ELF-1 (cell line): ENCODE results near the gene SST.
A peak's percentile ranks its signal among the peaks of the same experiment; 100 is the strongest.

ENCODE experiments used
- DNase-seq: peaks from one replicate; pipeline ENCODE4 v3.0.0-alpha.2; 2016; ENCODE audit warnings: low read depth, low spot score

The SST gene

DNA sequence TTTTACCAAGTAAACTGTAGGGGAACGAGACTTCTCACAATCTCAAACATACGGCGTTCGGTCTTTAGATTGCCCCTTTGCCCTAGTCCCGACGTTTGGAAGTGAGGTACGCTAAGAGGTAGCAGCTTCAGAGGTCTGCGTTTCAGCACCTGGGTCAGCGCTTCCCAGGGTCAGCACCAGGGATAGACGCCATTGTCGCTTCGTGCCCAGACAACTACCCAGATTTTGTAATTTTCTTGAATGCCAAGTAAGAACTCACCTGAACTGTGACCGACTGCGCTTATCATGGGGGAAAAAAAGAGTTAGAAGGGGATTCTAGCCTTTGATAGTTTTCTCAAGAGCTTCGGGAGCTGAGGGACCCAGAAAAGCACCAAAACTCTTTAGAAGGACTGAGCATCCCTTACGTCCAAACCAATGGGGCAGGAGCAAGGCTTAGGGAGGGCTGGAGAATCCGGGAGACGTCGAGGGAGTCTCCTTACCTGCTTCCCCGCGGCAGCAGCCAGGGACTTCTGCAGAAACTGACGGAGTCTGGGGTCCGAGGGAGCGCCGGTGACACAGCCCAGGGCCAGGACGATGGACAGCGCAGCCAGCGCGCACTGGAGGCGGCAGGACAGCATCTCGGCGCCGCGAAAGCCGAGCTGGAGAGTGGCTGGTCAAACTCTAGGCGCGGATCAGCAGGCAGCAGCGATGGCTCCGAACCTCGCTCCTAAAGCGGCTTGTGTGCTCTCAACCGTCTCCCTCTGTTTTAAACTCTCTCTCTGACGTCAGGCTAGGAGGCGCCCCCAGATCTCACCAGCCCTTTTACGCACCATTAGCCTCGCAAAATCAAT is at the start of gene SST:
Gene SST (minus strand): TSS at position 720 of the 830 bp plus-strand sequence. CDS start 103 bp downstream, at position 617.
- DNase-seq = peak; percentile 79

DNA sequence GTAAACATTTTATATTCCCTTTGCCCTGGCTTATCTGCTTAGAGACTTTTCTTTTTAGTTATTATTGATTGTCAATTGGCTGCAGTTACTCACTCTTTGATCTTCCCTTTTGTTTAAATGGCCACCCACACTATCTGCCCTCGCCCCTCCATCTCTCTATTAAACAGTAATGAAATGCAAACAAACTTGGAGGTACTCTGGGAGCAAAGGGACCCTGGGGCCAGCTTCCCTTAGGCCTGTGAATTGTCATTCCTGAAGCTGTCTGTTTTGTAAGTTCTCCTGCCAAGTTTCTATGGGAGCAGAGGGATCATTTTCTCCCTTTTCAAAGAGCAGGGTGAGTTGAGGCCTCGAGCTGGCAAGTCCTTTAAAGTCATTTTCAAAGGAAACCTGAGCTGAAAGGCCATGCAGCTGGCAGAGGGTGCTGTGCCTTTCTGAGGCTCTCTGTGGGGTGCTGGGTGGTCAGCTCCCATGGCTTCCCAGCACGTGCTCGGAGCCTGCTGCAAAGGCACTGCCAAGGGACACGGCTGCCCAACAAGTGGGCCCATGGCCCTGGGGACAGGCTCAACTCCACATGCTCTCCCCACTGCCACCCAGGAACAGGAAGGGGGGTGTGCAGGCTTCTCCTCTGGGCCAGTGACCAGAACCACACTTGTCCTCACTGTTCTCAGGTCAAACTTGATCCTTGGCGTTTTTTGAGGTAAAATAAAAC is 49.6 kb upstream of the SST start:
- peak; percentile 36 for DNase-seq

DNA sequence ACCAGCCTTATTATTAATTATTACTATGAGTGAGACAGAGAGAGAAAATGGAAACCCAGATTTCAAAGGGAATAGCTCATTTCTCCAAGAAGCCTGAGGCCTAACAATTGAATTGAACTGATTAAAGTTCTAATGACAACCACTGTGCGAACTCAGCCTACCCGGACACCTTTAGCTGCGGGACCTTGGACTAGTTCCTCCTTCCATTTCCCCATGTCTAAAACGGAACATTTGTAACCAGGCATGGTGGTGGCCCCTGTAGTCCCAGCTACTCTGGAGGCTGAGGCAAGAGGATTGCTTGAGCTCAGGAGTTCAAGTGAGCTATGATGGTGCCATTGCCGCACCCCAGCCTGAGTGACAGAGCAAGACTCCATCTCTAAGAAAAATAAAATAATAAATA is 48.6 kb upstream of the SST start:
- no peak for DNase-seq

DNA sequence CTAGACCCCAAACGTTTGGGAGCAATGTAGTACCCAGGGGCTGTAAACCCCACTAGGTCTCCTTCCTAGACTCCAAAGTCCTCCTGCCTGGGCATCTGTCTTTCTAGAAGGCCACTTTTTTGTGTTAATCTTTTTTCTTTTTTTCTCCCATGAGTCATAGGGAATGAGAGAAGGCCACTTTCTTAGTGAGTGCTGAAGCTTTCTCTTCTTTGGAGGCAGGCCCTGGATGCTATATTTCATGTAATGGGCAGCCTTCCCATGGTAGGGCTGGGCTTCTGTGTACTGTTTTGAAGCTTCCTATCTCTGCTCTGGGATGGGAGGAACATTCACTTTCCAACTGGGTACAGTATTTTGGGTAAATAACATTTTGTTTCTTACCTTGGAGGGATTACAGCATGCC is 47.4 kb upstream of the SST start:
- no peak for DNase-seq

DNA sequence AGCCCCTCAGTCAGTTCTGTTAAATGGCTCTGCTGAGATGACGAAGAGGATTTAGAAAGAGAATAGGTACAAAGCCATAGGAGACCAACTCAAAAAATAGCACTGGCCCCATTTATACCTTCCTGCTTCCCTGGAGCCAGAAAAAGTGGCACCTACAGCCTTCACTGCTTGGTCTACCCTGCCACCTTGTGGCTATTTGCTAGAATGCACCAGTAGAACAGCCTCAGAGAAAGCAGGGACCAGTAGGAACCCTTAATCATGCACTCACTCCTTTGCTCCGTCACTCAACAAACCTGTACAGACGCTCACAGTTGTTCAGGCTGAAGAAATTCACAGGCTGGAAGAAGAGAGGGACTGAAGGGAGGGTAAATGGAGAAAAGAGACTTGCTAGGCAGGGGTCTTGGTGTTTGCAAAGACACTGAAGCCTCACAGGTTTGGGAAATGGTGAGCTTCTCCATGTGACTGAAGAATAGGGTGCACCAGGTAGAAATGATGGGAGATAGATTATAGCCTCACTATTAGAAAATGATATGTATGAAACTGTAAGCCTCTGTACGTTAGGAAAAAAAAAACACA is 44.3 kb upstream of the SST start:
- DNase-seq = peak; percentile 82

DNA sequence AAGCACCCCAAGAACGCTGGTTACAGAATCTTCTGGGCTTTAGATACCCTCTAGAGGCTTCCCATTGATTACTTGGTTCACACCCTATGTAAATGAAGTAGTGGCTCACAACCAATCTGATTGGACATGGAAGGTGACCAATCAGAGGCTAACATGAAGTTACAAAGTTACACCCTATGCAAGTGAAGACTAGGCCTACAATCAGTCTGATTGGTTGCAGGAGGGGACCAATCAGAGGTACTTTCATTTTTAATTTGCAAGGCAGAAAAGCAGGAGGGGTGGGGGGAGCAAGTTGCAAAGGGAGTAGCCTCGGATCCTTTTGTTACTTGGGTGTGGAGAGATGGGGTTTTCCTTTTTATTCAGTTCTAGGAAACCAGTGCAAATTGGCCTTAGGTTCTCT is 43.3 kb upstream of the SST start:
- no peak for DNase-seq

DNA sequence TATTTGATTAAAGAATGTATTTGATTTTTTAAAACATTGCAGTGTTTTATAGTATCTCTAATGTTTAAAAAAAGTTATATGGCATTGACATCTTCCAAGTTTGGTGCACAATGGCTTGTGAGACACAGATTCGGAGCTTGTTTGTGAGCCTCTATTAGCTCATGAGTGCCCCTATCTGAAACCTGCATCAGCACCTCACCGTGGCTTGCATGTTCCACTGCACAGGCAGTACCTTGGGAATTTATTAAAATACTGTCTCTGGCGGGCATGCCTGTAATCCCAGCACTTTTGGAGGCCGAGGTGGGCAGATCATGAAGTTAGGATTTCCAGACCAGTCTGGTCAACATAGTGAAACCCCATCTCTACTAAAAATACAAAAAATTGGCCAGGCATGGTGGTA is 39.0 kb upstream of the SST start:
- peak; percentile 5 for DNase-seq

DNA sequence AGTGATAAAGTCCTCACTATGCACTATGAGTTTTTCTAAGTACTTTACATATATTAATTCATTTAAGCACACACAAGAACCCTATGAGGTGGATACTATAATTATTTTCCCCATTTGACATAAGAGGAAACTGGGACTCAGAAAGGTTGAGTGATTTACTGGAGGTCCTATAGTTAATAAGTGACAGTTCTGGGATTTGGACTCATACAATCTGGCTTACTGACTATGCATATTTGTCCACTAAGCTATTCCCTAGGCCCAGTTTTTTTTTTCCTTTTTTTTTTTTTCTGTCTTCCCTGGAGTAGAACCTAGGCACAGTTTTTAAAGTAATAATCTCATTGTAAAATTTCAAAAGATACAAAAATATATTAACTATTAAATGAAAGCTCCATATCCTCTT is 38.5 kb upstream of the SST start:
- no peak for DNase-seq

DNA sequence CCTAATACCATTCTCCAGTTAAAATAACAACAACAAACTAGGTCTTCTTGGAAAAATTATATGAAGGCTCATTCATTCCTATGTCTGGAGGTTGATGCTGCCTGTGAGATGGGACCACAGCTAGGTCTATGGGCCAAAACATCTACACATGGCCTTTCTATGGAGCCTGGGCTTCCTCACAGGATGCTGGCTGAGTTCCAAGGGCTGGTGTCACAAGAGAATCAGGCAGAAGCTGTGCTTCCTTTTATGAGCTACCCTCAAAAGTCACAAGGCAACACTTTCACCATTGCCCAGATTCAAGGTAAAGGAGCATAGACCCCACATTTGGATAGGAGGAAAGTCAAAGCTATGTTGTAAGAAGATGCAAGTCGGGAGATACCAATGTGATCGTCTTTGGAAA is 36.8 kb upstream of the SST start:
- no peak for DNase-seq

DNA sequence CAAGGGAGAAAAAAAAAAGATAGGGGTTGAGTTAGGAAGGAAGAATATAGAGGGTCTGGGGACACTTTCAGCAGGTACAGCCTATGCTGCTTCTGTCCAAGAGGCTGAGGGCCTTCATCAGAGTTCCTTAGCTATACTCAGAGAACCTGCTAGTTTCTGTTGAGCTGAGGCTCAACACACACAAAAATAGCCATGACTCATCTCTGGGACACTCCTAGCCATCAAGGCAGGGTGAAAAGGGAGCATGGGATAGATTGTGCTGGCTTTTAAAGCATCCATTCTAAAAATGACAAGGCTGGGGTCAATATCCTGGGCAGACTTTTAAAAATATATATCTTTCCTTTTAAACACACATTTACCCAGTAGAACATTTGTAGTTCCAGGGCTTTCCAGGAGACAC is 35.0 kb upstream of the SST start:
- no peak for DNase-seq

DNA sequence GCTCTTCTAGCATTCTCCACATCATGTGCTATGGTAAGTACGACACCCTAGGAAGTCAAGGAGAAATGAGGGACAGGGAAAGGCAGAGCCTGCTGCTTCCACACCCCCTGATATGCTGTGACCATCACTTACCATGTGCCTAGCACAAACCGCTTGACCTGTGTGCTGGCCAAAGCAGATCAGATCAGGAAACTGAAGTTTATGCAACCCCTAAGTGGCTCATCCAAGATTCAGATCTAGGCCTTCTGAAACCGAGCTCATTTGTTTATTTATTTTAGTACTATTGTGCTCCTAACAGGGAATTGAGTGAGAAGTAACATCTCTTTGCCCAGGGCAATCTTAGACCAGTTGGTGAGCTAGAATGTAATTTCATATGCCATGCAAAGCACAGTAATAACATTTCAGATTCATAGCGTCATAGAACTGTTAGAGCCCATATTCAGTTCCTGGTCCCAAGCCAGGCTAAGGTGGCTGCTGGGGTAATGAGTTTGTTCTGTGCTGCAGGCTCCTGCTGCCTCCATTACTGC is 32.4 kb upstream of the SST start, which contains the start of gene RTP2:
Gene RTP2 (minus strand): TSS at position 51 of the 527 bp plus-strand sequence. CDS start 429 bp downstream, outside the sequence.
- no peak for DNase-seq

DNA sequence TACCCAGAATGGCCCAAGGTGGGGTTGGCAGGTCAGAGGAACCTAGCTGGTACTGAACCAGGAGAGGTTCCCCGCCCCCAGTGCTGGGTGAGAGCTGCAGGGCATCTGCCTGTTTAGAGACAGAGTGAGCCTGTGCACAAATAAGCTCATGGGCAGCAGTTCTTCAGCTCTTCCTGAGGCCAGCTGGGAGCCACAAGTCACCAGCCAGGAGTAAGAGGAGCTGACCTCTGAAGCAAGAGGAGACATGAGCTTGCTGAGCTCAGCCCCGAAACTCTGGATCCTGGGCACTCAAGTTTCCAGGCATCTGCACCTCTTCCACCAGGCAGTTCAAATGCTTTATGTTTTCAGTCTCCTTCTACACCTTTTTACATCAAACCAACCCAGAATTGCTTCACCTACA is 30.1 kb upstream of the SST start:
- no peak for DNase-seq

DNA sequence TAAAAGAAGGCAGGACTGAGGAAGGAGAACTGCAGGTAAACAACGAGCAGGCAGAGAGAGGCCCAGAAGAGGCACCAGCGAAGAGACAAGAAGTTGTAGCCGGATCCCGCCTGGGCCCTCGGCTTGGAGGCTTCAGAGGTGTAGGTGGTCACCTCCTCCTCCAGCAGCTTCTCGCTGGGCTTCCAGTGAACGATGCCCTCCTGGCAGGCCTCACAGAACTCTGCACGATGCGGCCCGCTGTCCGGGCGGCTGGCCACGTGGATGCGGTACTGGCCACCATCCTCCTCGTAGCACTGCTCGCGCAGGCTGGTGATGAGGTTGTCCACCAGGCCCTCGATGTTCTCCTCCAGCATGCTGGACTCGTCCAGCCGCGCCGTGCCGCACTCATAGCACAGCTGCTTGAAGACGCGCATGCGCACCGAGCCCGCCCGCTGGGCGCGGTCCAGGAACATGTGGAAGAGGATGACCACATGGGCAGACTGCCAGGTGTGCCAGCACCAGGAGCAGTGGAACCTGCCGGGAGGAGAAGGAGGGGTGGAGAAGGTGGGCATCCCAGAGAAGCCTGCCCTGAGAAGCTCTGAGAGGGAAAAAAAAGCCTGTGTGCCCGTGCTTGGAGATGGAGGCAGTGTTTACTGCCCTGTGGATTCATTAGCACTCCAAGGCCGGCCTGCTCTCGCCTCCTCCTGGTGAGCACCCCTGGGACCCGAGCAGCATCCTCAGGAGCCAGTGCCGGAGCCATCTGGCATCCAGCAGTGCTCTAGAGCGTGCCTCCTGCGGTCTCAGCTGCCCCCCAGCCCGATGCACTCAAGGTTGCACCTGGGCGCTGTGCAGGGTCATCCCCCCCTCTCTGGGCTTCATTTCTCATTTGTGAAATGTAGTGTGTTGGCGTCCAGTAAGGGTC is 28.6 kb upstream of the SST start:
- DNase-seq = no peak

DNA sequence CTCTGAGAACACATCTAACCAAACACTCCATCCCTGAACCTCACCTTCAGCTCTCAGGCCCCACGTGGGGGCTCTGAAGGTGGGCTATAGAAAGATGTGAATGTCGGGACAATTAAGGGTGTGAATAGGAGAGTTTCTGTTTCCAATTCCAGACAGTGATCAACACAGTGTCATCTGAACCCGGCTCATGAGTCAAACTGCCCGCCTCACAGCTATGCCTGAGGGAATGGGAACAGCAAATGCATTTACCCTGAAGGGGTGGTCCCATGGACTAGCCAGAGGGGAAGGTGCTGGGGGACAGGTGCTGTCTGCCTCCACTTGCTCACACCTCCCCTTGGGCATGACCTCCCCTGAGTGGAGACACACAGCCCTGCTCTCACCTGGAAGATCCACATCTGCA is 25.8 kb upstream of the SST start:
- DNase-seq = no peak

DNA sequence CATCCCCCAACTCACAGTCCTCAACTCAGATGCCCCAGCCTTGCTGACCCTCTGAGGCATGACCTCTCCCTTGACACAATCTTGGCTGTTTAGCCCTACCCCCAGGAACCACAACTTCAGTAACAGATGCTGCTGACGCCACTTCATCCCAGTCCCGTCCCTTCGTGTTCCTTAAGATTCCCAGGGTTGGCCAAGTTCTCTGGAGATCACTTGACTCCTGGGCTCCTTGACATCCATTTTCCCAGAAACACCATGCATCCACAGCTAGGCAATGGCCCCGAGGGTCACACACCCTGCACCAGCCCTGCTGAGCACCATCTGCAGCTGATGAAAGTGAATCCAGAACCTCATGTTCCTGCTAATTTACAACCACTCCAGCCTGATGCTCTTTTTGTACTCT is 25.3 kb upstream of the SST start:
- no peak for DNase-seq

DNA sequence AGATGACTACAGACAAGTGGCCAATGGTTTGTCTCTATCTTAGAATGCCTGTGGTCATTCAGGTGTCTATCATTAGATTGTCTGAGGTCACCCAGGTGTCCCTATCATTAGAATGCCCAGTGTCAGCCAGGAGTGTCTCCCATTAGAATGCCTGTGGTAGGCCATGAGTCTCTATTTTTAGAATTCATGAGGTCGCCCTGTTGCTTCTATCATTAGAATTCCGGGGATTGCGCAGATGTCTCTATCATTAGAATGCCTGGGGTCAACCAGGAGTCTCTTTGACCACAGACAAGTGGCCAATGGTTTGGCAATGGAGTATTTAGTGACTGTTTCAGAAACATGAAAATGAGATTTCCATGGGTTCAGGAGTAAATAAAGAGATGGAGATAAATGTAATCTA is 24.6 kb upstream of the SST start:
- no peak for DNase-seq

DNA sequence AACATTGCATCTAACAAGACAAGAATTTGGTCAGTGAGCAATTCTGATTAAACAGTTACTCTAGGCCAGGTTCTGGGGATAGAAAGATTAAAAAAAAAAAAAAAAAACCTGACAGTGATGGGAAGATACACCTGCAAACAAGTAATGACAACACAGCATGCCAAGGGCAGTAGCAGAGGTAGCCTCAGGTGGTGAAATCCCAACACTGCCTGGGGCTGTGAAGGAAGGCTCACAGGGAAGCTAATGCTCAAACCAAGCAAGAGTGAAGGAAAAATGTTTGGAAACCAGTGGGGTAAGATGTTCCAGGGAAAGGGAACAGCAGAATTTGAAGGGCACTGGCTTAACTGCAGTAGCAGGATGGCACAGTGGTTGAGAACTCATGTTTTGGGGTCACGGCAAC is 23.2 kb upstream of the SST start:
- no peak for DNase-seq

DNA sequence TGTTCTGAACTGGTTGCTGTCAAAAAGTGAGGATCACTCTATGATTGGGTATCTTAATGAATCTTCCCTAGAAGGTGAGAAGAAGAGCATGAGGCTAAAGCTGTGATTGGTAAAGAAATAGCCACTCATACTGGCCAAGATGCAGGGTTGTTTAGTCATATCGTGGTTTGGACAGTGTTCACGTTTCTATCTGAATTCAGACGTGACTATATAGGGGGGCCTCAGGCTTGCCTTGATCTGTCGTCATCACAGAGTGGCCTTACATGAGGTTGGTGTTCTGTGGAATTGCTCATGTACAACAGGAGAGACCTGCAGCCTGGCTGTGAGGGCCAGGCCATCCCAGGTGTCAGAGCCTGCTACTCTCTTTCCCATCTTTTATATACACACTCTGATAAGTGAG is 19.8 kb upstream of the SST start:
- DNase-seq = no peak

DNA sequence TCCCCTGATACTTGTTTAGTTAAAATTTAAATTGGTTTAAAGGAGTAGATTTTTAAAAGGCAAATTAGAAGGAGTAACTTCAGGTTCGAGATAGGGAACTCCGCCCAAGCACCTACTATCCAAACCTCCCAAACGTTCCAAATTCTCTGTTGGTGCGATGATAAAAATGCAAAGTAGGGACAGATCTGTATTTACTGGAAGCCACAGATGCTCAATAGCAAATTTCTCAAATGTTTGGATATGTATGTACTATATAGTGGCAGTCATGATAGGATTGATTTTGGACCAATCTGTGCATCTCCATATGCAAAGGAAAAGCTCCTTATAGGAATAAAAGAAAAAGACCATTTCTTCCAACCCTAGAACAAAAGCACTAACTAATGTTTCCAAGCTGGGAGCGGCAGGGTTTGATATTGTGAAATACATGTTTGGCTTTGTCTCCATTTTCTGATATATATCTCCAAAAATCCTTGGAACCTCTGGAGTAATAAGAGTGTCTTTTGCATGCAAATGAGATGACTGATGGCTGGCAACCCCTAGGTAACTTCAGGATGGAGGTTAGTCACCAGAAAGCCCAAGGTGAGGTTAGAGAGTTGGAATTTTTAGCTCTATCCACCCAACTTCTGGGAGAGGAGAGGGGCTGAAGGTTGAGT is 16.6 kb upstream of the SST start:
- DNase-seq = no peak

DNA sequence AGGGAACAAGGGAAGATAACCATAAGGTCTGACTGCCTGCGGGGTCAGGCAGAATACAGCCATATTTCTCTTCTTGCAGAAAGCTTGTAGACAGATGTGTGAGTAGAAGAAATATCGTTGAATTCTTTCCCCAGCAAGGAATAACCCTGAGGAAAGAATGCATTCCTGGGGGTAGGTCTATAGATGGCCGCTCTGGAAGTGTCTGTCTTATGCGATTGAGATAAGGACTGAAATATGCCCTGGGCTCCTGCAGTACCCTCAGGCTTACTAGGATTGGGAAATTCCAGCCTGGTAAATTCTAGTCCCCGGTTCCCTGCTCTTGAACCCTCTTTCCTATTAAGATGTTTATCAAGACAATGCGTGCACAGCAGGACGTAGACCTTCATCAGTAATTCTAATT is 15.8 kb upstream of the SST start:
- DNase-seq = peak; percentile 10

DNA sequence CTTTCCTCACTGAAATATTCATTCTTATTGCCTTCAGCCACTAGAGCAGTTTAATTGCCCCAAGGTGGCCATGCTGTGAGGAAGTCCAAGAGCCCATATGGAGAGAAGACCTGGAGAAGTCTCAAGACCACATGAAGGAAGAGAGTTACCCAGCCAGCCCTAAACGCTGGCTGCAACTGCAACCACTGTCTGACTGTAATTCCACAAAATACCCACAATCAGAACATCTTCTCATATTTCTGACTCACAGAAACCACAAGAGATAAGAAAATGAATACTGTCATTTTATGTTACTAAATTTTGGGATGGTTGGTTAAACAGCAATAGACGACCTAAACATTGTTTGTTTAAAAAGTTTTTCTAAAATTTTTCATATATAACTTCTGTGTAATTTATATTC is 14.7 kb upstream of the SST start:
- DNase-seq = no peak
